Omental fat pad (tissue), 4 donors: Measurements from ENCODE around the gene CD34. TPM values are rescaled to one million over a fixed set of nuclear protein-coding genes. Genes with fewer than 3 reads are reported as not detected.

Experiments used
- ATAC-seq: fragments of 150-250 bp; one replicate; pipeline ENCODE4 v1.9.1; 2016; ENCODE audit warnings: mild to moderate bottlenecking, moderate library complexity; ENCODE audit not compliant: low FRiP score
- DNase-seq: peaks from one replicate; pipeline ENCODE4 v3.0.0-alpha.2; 2019; ENCODE audit warnings: low spot score
- total RNA-seq, 4 donors: library from RNA; depleted of rRNA; stranded (reverse); fragments of >200 nt; gene quantifications; one replicate each; pipeline ENCODE4 v1.1.0, GENCODE V29; 2016
- TF ChIP-seq, protein P1 (sequence below), 3 donors: fragments of 450-650 bp; IDR thresholded peaks; one replicate each; pipeline ENCODE4 v1.5.1; 2016 to 2017; ENCODE audit warnings: antibody characterized with exemption in 3 of 3, mild to moderate bottlenecking in 3 of 3, moderate library complexity in 2 of 3

The CD34 gene
- total RNA-seq, 4 donors from 2014 or later = 52.6 to 123 (median 76.9) TPM

DNA sequence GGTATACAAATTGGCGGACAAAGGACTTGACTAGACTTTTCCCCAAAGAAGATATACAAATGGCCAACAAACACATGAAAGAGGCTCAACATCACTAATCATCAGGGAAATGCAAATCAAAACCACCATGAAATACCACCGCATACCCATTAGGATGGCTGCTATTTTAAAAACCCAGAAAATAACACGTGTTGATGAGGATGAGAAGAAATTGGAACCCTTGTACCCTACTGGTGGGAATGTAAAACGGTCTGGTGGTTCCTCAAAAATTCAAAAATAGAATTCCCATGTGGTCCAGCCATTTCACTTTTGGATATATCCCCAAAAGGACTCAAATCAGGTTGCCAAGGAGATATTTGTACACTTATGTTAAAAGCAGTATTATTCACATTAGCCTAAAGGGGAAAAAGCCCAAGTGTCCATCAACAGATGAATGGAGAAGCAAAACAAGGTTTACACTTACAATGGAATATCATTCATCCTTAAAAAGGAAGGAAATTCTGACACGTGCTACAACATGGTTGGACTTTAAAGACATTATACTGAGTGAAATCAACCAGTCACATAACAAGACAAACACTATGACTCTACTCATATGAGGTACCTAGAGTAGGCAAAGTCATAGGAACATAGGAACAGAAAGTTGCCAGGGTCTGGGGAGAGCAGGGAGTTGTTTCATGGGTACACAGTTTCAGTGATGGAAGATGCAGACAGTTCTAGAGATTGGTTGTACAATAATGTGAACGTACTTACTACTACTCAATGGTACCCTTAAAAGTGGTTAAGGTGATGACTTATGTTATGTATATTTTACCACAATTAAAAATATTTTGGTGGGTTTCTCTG, 17.0 kb downstream of the CD34 start:
- TF ChIP-seq, protein P1, sequence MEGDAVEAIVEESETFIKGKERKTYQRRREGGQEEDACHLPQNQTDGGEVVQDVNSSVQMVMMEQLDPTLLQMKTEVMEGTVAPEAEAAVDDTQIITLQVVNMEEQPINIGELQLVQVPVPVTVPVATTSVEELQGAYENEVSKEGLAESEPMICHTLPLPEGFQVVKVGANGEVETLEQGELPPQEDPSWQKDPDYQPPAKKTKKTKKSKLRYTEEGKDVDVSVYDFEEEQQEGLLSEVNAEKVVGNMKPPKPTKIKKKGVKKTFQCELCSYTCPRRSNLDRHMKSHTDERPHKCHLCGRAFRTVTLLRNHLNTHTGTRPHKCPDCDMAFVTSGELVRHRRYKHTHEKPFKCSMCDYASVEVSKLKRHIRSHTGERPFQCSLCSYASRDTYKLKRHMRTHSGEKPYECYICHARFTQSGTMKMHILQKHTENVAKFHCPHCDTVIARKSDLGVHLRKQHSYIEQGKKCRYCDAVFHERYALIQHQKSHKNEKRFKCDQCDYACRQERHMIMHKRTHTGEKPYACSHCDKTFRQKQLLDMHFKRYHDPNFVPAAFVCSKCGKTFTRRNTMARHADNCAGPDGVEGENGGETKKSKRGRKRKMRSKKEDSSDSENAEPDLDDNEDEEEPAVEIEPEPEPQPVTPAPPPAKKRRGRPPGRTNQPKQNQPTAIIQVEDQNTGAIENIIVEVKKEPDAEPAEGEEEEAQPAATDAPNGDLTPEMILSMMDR (IDR thresholded peaks at IDR 0.05) = no peak
- DNase-seq (no peak), ATAC-seq (no peak)

DNA sequence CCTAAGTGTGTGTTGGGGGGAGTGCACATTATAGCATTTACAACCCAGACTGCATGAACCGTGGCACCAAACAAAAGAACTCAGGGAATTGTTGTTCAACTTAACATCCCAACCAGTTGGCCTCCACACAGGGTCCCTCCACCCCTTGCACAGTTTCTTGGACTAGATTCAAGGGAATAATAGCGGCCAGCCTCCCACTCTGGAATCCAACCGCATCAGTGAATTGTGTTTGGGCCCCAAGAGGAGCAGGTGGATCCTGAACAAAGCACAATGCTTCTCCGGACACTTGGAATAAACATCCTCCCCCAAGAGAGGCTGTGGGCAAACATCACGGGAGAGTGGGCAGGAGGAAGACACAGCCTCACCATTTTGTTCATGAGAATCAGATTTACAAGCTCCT, 18.2 kb downstream of the CD34 start:
- no peak for ATAC-seq
- no peak for DNase-seq
- TF ChIP-seq, protein P1 (IDR thresholded peaks at IDR 0.05) = no peak

DNA sequence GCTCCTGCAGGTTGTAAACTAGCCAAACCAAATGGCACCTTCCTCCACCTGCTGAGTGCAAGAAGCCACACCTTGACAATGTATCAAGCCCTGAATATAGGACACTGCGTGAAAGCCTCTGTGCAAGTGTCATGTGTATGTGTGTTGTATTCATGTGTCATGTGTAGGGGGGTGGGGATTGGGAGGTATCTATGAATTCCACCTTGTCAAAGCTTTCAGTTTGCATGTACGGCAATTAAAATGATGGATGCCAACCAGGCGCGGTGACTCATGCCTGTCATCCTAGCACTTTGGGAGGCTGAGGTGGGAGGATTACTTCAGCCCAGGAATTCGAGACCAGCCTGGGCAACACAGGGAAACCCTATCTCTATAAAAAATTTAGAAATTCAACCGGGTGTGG, 19.8 kb downstream of the CD34 start:
- TF ChIP-seq, protein P1 (IDR thresholded peaks at IDR 0.05) = no peak
- ATAC-seq (no peak), DNase-seq (no peak)

DNA sequence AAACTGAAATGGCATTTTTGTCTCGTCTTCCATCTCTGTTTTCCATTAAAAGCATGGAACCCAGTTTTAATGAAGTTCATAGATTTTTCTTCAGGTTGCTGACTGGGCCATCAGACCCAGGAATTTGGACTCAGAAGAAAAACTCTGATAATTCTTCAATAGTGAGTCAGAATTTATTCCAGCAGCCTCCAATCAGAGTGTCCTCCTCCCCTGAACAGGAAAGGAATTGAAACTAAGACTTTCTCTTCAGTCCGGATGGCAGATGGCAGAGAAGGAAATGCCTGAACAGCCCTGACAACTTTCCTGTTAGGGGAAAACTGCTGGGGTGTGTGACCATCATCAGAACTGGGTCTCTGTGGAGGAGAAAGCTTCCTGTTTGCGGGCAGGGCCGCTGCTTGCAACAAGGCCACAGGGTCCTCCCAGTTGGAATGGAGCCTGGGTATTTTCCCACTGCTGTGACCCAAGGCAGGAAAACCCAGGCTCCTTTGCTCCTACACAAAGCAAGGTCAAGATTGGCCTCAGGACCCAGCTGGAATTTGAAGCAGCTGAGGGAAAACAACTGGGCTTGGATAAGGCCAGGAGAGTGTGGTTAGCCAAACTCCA, 20.7 kb downstream of the CD34 start:
- TF ChIP-seq, protein P1 (IDR thresholded peaks at IDR 0.05) = no peak
- DNase-seq = no peak
- peak; percentile 67 for ATAC-seq

DNA sequence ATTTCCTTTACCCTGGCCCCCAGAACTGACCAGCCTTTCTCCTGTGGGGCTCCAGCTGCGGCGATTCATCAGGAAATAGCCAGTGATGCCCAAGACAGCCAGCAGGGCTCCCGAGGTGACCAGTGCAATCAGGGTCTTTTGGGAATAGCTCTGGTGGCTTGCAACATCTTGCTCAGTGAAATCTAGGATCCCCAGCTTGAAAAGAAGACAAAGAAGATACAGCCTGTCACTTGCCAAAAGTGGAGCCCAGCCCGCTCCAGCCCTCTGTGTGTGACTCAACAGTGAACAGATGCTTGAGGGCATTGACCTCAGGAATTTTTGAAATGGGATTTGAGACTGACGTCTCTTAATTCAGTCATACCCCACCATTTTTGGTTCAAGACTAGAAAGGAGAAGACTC, 22.3 kb downstream of the CD34 start:
- ATAC-seq (no peak), DNase-seq (no peak)
- TF ChIP-seq, protein P1 (IDR thresholded peaks at IDR 0.05) = no peak

DNA sequence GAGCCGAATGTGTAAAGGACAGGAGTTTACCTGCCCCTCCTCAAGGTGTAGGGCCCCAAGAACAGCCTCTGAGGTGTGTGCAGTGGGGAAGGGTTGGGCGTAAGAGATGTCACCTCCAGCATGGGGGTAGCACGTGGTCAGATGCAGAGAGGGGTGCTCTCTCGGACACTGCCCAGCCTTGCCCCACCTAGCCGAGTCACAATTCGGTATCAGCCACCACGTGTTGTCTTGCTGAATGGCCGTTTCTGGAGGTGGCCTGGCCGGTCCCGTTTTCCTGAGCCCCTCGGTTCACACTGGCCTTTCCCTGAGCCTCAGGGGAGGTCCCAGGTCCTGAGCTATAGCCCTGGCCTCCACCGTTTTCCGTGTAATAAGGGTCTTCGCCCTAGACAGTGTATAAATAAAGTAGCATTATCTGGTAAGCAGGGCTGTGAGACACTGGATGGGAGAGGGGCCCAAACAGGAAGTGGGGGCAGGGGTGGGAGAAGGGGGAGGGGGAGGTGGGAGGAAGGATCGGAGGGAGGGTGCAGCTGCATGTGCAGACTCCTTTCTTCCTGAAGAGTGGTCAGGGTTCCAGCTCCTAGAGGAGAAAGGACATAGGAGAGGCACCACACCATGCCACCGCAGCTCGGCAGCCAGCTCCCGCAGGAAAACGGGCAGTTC, 23.3 kb downstream of the CD34 start:
- DNase-seq (no peak), ATAC-seq (no peak)
- TF ChIP-seq, protein P1 (IDR thresholded peaks at IDR 0.05) = no peak
